Osteocyte (in vitro differentiated cells): ENCODE measurements around the gene ARSA. TPM values are rescaled to one million over a fixed set of nuclear protein-coding genes. Genes with fewer than 3 reads are reported as not detected.

ENCODE experiments used
- DNase-seq: peaks from one replicate; pipeline ENCODE4 v3.0.0; 2021; ENCODE audit warnings: mixed read lengths; ENCODE audit not compliant: unreplicated experiment; ENCODE audit errors: extremely low spot score
- H3K27ac Mint-ChIP-seq: one replicate; pipeline ENCODE4 v1.8.0; 2021; ENCODE audit warnings: mild to moderate bottlenecking, mixed read lengths; ENCODE audit not compliant: unreplicated experiment
- H3K27me3 Mint-ChIP-seq: one replicate; pipeline ENCODE4 v1.8.0; 2021; ENCODE audit warnings: mixed read lengths; ENCODE audit not compliant: unreplicated experiment
- H3K36me3 Mint-ChIP-seq: one replicate; pipeline ENCODE4 v1.8.0; 2021; ENCODE audit warnings: mixed read lengths; ENCODE audit not compliant: unreplicated experiment
- H3K4me1 Mint-ChIP-seq: one replicate; pipeline ENCODE4 v1.8.0; 2021; ENCODE audit warnings: mixed read lengths; ENCODE audit not compliant: unreplicated experiment
- H3K4me3 Mint-ChIP-seq: one replicate; pipeline ENCODE4 v1.8.0; 2021; ENCODE audit warnings: mild to moderate bottlenecking, moderate library complexity, mixed read lengths; ENCODE audit not compliant: unreplicated experiment
- H3K9me3 Mint-ChIP-seq: one replicate; pipeline ENCODE4 v1.8.0; 2021; ENCODE audit warnings: mixed read lengths; ENCODE audit not compliant: unreplicated experiment
- total RNA-seq: library from RNA; stranded (reverse); gene quantifications from 2 replicates; pipeline ENCODE4 v1.2.1, GENCODE V29; 2021
- TF ChIP-seq, protein P1 (sequence below): fragments of 200-600 bp; sonication (generic); IDR thresholded peaks from 2 replicates; pipeline ENCODE4 v1.5.0; 2021; ENCODE audit warnings: antibody characterized with exemption, mild to moderate bottlenecking, moderate library complexity

The ARSA gene
- total RNA-seq, 1 donor from 2014 or later = 43.5 TPM

DNA sequence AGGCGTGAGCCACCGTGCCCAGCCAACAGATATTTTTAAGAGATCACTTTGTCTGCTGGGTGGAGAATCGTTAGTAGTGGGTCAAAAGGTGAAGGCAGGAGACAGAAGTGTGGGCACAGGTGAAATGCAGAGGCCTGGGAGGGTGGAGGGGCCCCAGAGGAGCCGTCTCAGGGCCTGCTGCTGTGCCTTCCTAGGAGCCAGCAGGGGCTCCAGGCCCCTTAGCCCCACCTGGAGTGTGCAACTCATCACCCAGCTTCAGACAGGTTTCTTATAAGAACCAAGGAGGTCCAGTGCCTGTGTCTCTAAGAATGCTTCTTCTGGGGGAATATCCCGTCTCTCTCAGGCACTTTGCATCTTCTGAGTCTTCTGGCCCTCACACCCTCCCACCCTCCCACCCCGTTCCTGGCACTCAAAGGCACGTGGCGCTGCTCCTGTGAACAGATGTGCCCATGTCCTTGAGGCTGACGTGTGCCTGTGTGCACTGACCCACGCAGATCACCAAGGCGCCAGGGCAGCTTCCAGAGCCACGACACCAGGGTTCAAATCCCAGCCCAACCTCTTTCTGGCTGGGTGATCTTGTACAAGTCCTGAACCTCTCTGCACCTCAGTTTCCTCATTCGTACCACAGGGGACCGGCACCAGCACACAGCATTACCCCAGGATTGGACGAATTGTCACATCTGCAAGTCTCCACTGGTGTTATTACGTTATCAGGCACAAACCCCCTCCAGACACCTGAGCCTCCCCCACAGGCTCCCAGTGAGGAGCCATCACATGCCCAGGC lies 3.4 kb downstream of the ARSA start:
- Mint-ChIP-seq H3K4me3 (no peak overlapping the region), H3K9me3 (no peaks in the 10 kb centered on the region), H3K4me1 (peaks cover 29% of the 10 kb centered on the region), H3K27me3 (peaks cover 3% of the 10 kb centered on the region), H3K27ac (no peak overlapping the region), H3K36me3 (no peaks in the 10 kb centered on the region)
- DNase-seq = no peak
- TF ChIP-seq, protein P1, sequence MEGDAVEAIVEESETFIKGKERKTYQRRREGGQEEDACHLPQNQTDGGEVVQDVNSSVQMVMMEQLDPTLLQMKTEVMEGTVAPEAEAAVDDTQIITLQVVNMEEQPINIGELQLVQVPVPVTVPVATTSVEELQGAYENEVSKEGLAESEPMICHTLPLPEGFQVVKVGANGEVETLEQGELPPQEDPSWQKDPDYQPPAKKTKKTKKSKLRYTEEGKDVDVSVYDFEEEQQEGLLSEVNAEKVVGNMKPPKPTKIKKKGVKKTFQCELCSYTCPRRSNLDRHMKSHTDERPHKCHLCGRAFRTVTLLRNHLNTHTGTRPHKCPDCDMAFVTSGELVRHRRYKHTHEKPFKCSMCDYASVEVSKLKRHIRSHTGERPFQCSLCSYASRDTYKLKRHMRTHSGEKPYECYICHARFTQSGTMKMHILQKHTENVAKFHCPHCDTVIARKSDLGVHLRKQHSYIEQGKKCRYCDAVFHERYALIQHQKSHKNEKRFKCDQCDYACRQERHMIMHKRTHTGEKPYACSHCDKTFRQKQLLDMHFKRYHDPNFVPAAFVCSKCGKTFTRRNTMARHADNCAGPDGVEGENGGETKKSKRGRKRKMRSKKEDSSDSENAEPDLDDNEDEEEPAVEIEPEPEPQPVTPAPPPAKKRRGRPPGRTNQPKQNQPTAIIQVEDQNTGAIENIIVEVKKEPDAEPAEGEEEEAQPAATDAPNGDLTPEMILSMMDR = no peak

GRCh38 chr22:50622723-50623327 lies 5.1 kb downstream of the ARSA start:
- Mint-ChIP-seq H3K9me3 (no peaks in the 10 kb centered on the region), H3K4me1 (peaks cover 19% of the 10 kb centered on the region), H3K36me3 (no peaks in the 10 kb centered on the region), H3K27ac (no peak overlapping the region), H3K27me3 (peaks cover 5% of the 10 kb centered on the region), H3K4me3 (no peak overlapping the region)
- TF ChIP-seq, protein P1 = no peak
- DNase-seq = no peak

GRCh38 chr22:50621948-50622722 lies 5.8 kb downstream of the ARSA start:
- Mint-ChIP-seq H3K36me3 (no peaks in the 10 kb centered on the region), H3K27ac (no peak overlapping the region), H3K9me3 (no peaks in the 10 kb centered on the region), H3K27me3 (peaks cover 5% of the 10 kb centered on the region), H3K4me1 (peaks cover 19% of the 10 kb centered on the region), H3K4me3 (no peak overlapping the region)
- no peak for DNase-seq
- TF ChIP-seq, protein P1 = no peak

GRCh38 chr22:50621356-50621880 lies 6.5 kb downstream of the ARSA start:
- H3K27me3 Mint-ChIP-seq = peaks cover 5% of the 10 kb centered on the region
- no peak for DNase-seq
- no peak overlapping the region for H3K4me3 Mint-ChIP-seq
- peaks cover 19% of the 10 kb centered on the region for H3K4me1 Mint-ChIP-seq
- no peaks in the 10 kb centered on the region for H3K9me3 Mint-ChIP-seq
- H3K36me3 Mint-ChIP-seq = no peaks in the 10 kb centered on the region
- TF ChIP-seq, protein P1 = no peak
- no peak overlapping the region for H3K27ac Mint-ChIP-seq
